Suprapubic skin (tissue), 4 donors: ENCODE data around the gene CLSTN1.

Experiments
- POLR2A ChIP-seq, 2 donors: fragments of 450-650 bp; IDR thresholded peaks; one replicate each; pipeline ENCODE4 v1.6.1; 2017; ENCODE audit warnings: antibody characterized with exemption in 2 of 2, mild to moderate bottlenecking in 2 of 2, moderate library complexity in 2 of 2
- POLR2AphosphoS5 ChIP-seq, 3 donors: sonication (generic); formaldehyde crosslinking; IDR thresholded peaks; one replicate each; pipeline ENCODE4 v1.6.1; 2017; ENCODE audit warnings: antibody characterized with exemption in 3 of 3
- TF ChIP-seq, protein P1 (sequence below), 2 donors: fragments of 200-600 bp in 1 of 2; fragments of 450-650 bp in 1 of 2; sonication (generic) in 1 of 2; IDR thresholded peaks; one replicate each; pipeline ENCODE4 v1.5.1; 2016 to 2019; ENCODE audit warnings: antibody characterized with exemption in 2 of 2, mild to moderate bottlenecking in 1 of 2, moderate library complexity in 1 of 2

DNA sequence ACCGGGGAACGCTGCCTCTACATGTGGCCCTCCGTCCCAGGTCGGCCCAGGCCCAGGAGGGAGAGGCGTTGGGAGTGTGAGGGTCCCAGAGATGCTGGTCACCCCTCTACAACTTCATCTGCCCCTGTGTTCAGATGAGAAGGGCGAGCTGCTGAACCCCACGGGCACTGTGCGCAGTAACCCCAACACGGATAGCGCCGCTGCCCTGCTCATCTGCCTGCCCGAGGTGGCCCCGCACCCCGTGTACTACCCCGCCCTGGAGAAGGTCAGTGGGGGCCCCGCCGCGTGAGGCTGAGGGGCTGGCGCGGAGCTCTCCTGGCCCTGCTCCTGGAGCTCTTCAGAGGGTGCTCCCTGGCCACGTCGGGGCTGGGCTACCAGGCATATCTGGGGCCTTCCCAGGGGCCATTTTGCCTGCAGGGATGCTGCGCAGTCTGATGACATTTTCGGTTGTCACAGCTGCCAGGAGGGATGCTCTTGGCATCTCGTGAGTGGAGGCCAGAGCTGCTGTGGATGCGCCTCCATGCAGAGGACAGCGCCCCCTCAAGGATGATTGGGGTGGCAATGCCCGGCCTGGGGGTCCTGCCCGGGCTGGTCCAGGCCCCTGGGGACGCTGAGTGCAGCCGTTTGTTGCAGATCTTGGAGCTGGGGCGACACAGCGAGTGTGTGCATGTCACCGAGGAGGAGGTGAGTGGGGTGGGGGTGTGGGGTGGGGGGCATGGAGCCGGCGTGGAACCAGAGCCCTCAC, 103.6 kb downstream of the CLSTN1 start:
- TF ChIP-seq POLR2AphosphoS5 (IDR thresholded peaks at IDR 0.05), result no peak
- TF ChIP-seq, protein P1, sequence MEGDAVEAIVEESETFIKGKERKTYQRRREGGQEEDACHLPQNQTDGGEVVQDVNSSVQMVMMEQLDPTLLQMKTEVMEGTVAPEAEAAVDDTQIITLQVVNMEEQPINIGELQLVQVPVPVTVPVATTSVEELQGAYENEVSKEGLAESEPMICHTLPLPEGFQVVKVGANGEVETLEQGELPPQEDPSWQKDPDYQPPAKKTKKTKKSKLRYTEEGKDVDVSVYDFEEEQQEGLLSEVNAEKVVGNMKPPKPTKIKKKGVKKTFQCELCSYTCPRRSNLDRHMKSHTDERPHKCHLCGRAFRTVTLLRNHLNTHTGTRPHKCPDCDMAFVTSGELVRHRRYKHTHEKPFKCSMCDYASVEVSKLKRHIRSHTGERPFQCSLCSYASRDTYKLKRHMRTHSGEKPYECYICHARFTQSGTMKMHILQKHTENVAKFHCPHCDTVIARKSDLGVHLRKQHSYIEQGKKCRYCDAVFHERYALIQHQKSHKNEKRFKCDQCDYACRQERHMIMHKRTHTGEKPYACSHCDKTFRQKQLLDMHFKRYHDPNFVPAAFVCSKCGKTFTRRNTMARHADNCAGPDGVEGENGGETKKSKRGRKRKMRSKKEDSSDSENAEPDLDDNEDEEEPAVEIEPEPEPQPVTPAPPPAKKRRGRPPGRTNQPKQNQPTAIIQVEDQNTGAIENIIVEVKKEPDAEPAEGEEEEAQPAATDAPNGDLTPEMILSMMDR (IDR thresholded peaks at IDR 0.05), result no peak
- TF ChIP-seq POLR2A (IDR thresholded peaks at IDR 0.05), result no peak
